Mesenchymal stem cell (in vitro differentiated cells and primary cell): ENCODE measurements around the gene PCGF5. TPM values are rescaled to one million over a fixed set of nuclear protein-coding genes. Genes with fewer than 3 reads are reported as not detected.

Experiments used
- DNase-seq: peaks from one replicate; pipeline ENCODE4 v3.0.0-alpha.2; 2013
- H2AFZ ChIP-seq: one replicate; pipeline ENCODE4 v1.6.1; 2013; ENCODE audit warnings: low read depth, mild to moderate bottlenecking, control low read depth, inconsistent platforms, low read length, moderate library complexity
- H2AK5ac ChIP-seq: 2 replicates; pipeline ENCODE4 v1.6.1; 2013; ENCODE audit warnings: low read length, moderate library complexity, mild to moderate bottlenecking, inconsistent platforms; ENCODE audit not compliant: severe bottlenecking
- H2BK120ac ChIP-seq: one replicate; pipeline ENCODE4 v1.6.1; 2013; ENCODE audit warnings: low read depth, mild to moderate bottlenecking, inconsistent platforms, low read length, moderate library complexity
- H2BK12ac ChIP-seq, 2 experiments: one replicate each; pipeline ENCODE4 v1.6.1; 2013; ENCODE audit warnings: inconsistent platforms in 2 of 2, low read length in 2 of 2, mild to moderate bottlenecking in 2 of 2, moderate library complexity in 2 of 2, control low read depth in 1 of 2
- H2BK15ac ChIP-seq: one replicate; pipeline ENCODE4 v1.6.1; 2013; ENCODE audit warnings: mild to moderate bottlenecking, low read depth, inconsistent platforms; ENCODE audit not compliant: poor library complexity, severe bottlenecking
- H2BK5ac ChIP-seq: 2 replicates; pipeline ENCODE4 v1.6.1; 2013; ENCODE audit warnings: low read depth, mild to moderate bottlenecking, low read length, control low read depth, inconsistent platforms; ENCODE audit not compliant: poor library complexity, severe bottlenecking
- H3K14ac ChIP-seq, 2 experiments: one replicate each; pipeline ENCODE4 v1.6.1; 2013; ENCODE audit warnings: inconsistent platforms in 2 of 2, low read length in 2 of 2, control low read depth in 1 of 2, mild to moderate bottlenecking in 1 of 2, moderate library complexity in 1 of 2
- H3K18ac ChIP-seq, 2 experiments: one replicate each; pipeline ENCODE4 v1.6.1; 2013; ENCODE audit warnings: inconsistent platforms in 2 of 2, low read length in 2 of 2, control low read depth in 1 of 2, low read depth in 1 of 2, mild to moderate bottlenecking in 1 of 2
- H3K23ac ChIP-seq, 2 experiments: one replicate each; pipeline ENCODE4 v1.6.1; 2013; ENCODE audit warnings: inconsistent platforms in 2 of 2, low read length in 2 of 2, mild to moderate bottlenecking in 2 of 2, moderate library complexity in 2 of 2, control low read depth in 1 of 2
- H3K27ac ChIP-seq: 2 replicates; pipeline ENCODE4 v1.5.1; 2013; ENCODE audit warnings: mild to moderate bottlenecking, moderate library complexity, low read length, control low read depth, inconsistent platforms; ENCODE audit not compliant: poor library complexity, severe bottlenecking
- H3K27me3 ChIP-seq, 2 experiments: 2 replicates each; pipeline versions ENCODE4 v1.6.1 to v1.7.0; 2013; ENCODE audit warnings: low read length in 2 of 2, mild to moderate bottlenecking in 2 of 2, moderate library complexity in 2 of 2, control low read depth in 1 of 2, inconsistent platforms in 1 of 2; ENCODE audit not compliant: control insufficient read depth in 1 of 2, insufficient read depth in 1 of 2
- H3K36me3 ChIP-seq, 2 experiments: 2 replicates each; pipeline versions ENCODE4 v1.6.1 to v1.7.0; 2013; ENCODE audit warnings: low read length in 2 of 2, control low read depth in 1 of 2, inconsistent platforms in 1 of 2, low read depth in 1 of 2, mild to moderate bottlenecking in 1 of 2; ENCODE audit not compliant: insufficient read depth in 2 of 2, control insufficient read depth in 1 of 2
- H3K4ac ChIP-seq, 2 experiments: one replicate each; pipeline ENCODE4 v1.6.1; 2013; ENCODE audit warnings: inconsistent platforms in 2 of 2, low read length in 2 of 2, mild to moderate bottlenecking in 2 of 2, moderate library complexity in 2 of 2, control low read depth in 1 of 2, low read depth in 1 of 2
- H3K4me1 ChIP-seq: 2 replicates; pipeline ENCODE4 v1.6.1; 2013; ENCODE audit warnings: low read depth, low read length, control low read depth; ENCODE audit not compliant: control insufficient read depth, insufficient read depth
- H3K4me2 ChIP-seq: 2 replicates; pipeline ENCODE4 v1.6.1; 2013; ENCODE audit warnings: low read length, mild to moderate bottlenecking, inconsistent platforms; ENCODE audit not compliant: poor library complexity, severe bottlenecking
- H3K4me3 ChIP-seq, 2 experiments: 2 replicates each; pipeline versions ENCODE4 v1.5.1 to v1.7.0; 2013; ENCODE audit warnings: low read length in 2 of 2, mild to moderate bottlenecking in 2 of 2, control low read depth in 1 of 2, low read depth in 1 of 2; ENCODE audit not compliant: insufficient read depth in 1 of 2
- H3K79me1 ChIP-seq: replicated peaks from 2 replicates; pipeline ENCODE4 v1.6.1; 2013; ENCODE audit warnings: mild to moderate bottlenecking, control low read depth, low read length, inconsistent platforms; ENCODE audit not compliant: poor library complexity, severe bottlenecking
- H3K9ac ChIP-seq: 2 replicates; pipeline ENCODE4 v1.7.0; 2013; ENCODE audit warnings: mild to moderate bottlenecking, low read length, moderate library complexity
- H3K9me3 ChIP-seq: 2 replicates; pipeline ENCODE4 v1.7.0; 2013; ENCODE audit warnings: mild to moderate bottlenecking, low read length; ENCODE audit not compliant: control insufficient read depth
- H4K8ac ChIP-seq: one replicate; pipeline ENCODE4 v1.6.1; 2013; ENCODE audit warnings: inconsistent platforms, mild to moderate bottlenecking, low read length, moderate library complexity
- H4K91ac ChIP-seq: one replicate; pipeline ENCODE4 v1.6.1; 2013; ENCODE audit warnings: mild to moderate bottlenecking, low read length, inconsistent platforms
- WGBS: methylation state at CpG from one replicate; pipeline ENCODE4 v1.1.7; 2013; ENCODE audit warnings: mixed read lengths; 5-methylcytosine and 5-hydroxymethylcytosine counted together
- polyA plus RNA-seq, 2 experiments: library from polyadenylated mRNA; stranded (reverse); fragments of 200-250 nt; gene quantifications; one replicate each; pipeline ENCODE4 v1.2.3, GENCODE V29; 2013

Gene PCGF5
- polyA plus RNA-seq (2013, experiment 1 of 2) = 33.6 TPM
- 33.7 TPM for polyA plus RNA-seq (2013, experiment 2 of 2)

- peaks cover 3% of the 10 kb centered on the region for H3K4me1 ChIP-seq
- H3K14ac ChIP-seq = peak within 1 kb of the TSS in 1 of 2 experiments; percentile 95
- no peak within 1 kb of the TSS for H3K27ac ChIP-seq
- no peak within 1 kb of the TSS for H2AK5ac ChIP-seq
- peak within 1 kb of the TSS in 1 of 2 experiments; percentile 99 for H3K23ac ChIP-seq
- H2AFZ ChIP-seq = peak within 1 kb of the TSS; percentile 99
- peak within 1 kb of the TSS; percentile 83 for H4K91ac ChIP-seq
- H3K9me3 ChIP-seq = no peaks in the 10 kb centered on the region
- peak within 1 kb of the TSS; percentile 88 for H3K9ac ChIP-seq
- H3K18ac ChIP-seq = peak within 1 kb of the TSS; percentile 96
- H3K36me3 ChIP-seq = no peaks in the 10 kb centered on the region
- peak within 1 kb of the TSS; percentile 94 for H3K4me2 ChIP-seq
- peak within 1 kb of the TSS; percentile 61 for H2BK120ac ChIP-seq
- DNase-seq = peak; percentile 90
- peak within 1 kb of the TSS; percentile 83 to 96 for H3K4me3 ChIP-seq
- peak within 1 kb of the TSS in 1 of 2 experiments; percentile 80 for H2BK12ac ChIP-seq
- 7% methylated on average over 42 of the region's 66 CpGs for WGBS
- H2BK15ac ChIP-seq = peak within 1 kb of the TSS; percentile 83
- peaks cover 12% of the 10 kb centered on the region for H3K79me1 ChIP-seq
- peak within 1 kb of the TSS; percentile 43 to 81 for H3K4ac ChIP-seq
- H4K8ac ChIP-seq = peak within 1 kb of the TSS; percentile 64
- H3K27me3 ChIP-seq = no peaks in the 10 kb centered on the region
- H2BK5ac ChIP-seq = no peak within 1 kb of the TSS
Measured at GRCh38 chr10:91220194-91220953, at the start of gene PCGF5. PCGF5 (plus strand) TSS chr10:91220663; CDS start chr10:91222872, 2,209 bp downstream.

DNA sequence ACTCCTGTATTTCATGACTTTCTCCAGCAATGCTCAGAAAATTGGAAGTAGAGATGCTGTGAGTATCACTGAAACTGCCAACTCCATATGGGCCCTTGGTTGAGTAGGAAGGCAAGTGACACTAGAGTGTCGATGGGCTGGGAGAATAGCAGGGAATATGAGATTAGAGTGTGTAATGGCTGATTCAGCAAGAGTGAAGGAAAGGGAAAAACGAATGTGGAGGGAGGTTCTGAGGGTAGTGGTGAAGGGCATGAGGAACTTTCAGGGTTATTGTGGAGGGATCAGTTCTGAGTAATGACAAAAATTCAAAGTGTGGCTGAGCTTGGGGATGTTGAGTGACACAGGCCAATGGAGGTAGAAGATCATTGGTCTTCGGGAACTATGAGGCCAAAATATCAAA lies 49.0 kb upstream of the PCGF5 start:
- peaks cover 17% of the 10 kb centered on the region for H3K79me1 ChIP-seq
- no peak overlapping the region for H3K27ac ChIP-seq
- no peak overlapping the region for H3K4ac ChIP-seq
- H2AFZ ChIP-seq = no peak overlapping the region
- no peak overlapping the region for H2AK5ac ChIP-seq
- no peak overlapping the region for H3K23ac ChIP-seq
- no peaks in the 10 kb centered on the region for H3K27me3 ChIP-seq
- 70% methylated on average over 2 of the region's 3 CpGs for WGBS
- no peak overlapping the region for H3K4me2 ChIP-seq
- H3K4me1 ChIP-seq = no peaks in the 10 kb centered on the region
- no peak overlapping the region for H2BK120ac ChIP-seq
- no peak overlapping the region for H3K18ac ChIP-seq
- H3K9ac ChIP-seq = no peak overlapping the region
- H3K14ac ChIP-seq = no peak overlapping the region
- no peak for DNase-seq
- H3K4me3 ChIP-seq = no peak overlapping the region
- no peak overlapping the region for H4K91ac ChIP-seq
- H3K9me3 ChIP-seq = peaks cover 4% of the 10 kb centered on the region
- H4K8ac ChIP-seq = no peak overlapping the region
- H2BK5ac ChIP-seq = no peak overlapping the region
- H2BK15ac ChIP-seq = no peak overlapping the region
- H3K36me3 ChIP-seq = no peaks in the 10 kb centered on the region
- H2BK12ac ChIP-seq = no peak overlapping the region

GRCh38 chr10:91172348-91172747 lies 48.1 kb upstream of the PCGF5 start:
- Histone ChIP-seq H3K79me1 (peaks cover 16% of the 10 kb centered on the region), H3K14ac (no peak overlapping the region), H2BK15ac (no peak overlapping the region), H3K4me3 (no peak overlapping the region), H4K91ac (no peak overlapping the region), H3K4ac (no peak overlapping the region), H2AFZ (no peak overlapping the region), H2BK5ac (no peak overlapping the region), H3K9me3 (peaks cover 4% of the 10 kb centered on the region), H3K27ac (no peak overlapping the region), H2BK120ac (no peak overlapping the region), H2BK12ac (no peak overlapping the region), H3K18ac (no peak overlapping the region), H4K8ac (no peak overlapping the region), H3K27me3 (no peaks in the 10 kb centered on the region), H3K36me3 (no peaks in the 10 kb centered on the region), H3K4me2 (no peak overlapping the region), H3K4me1 (no peaks in the 10 kb centered on the region), H3K9ac (no peak overlapping the region), H2AK5ac (no peak overlapping the region), H3K23ac (no peak overlapping the region)
- DNase-seq = no peak
- 100% methylated on average over 2 of the region's 2 CpGs for WGBS

DNA sequence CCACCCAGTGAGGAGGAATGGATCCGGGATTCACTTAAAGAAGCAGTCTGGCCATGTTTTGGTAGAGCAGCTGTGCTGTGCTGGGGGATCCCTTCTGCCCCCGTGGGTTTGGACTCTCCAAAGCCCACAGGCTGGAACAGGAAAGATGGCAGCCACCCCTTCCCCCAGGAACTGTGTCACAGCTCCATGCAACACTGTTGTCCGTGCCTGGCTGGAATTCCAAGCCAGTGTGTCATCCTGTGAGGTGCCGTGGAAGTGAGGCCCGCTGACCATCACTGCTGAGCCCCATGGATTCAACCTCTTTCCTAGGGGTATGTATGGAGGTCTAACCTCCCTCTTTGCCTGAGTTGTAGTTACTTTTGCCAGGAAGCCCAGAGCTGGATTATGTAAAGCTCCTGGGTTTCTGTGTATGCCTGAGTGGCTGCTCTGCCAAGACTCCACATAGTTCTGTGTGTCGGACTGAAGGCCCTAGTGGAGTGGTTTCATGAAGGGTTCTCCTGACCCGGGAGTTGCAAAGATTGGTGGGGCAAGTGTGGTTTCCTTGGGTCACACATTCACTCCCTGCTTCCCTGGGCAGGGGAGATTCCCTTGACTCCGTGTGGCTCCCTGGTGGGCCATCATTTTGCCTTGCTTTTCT lies 35.1 kb upstream of the PCGF5 start:
- Histone ChIP-seq H3K27ac (no peak overlapping the region), H3K4me1 (peaks cover 11% of the 10 kb centered on the region), H2AFZ (peak overlapping the region; percentile 6), H2BK5ac (no peak overlapping the region), H3K4me3 (no peak overlapping the region), H3K23ac (no peak overlapping the region), H3K14ac (no peak overlapping the region), H2AK5ac (no peak overlapping the region), H3K9ac (no peak overlapping the region), H2BK15ac (no peak overlapping the region), H3K36me3 (no peaks in the 10 kb centered on the region), H3K18ac (peak overlapping the region; percentile 2 to 61), H3K4ac (peak overlapping the region in 1 of 2 experiments; percentile 1), H3K79me1 (peaks cover 17% of the 10 kb centered on the region), H3K4me2 (no peak overlapping the region), H2BK12ac (peak overlapping the region; percentile 1 to 37), H4K91ac (peak overlapping the region; percentile 40), H2BK120ac (no peak overlapping the region), H4K8ac (peak overlapping the region; percentile 33), H3K27me3 (no peaks in the 10 kb centered on the region), H3K9me3 (no peaks in the 10 kb centered on the region)
- DNase-seq = peak; percentile 80
- WGBS = 42% methylated on average over 8 of the region's 8 CpGs
